Thoracic aorta (tissue), 2 donors: ENCODE measurements around the gene IGF1R. TPM values are rescaled to one million over a fixed set of nuclear protein-coding genes. Genes with fewer than 3 reads are reported as not detected.

Source experiments
- ATAC-seq: fragments of 150-250 bp; one replicate; pipeline ENCODE4 v1.8.0; 2017; ENCODE audit warnings: low read depth; ENCODE audit not compliant: insufficient number of reproducible peaks, low FRiP score
- DNase-seq: peaks from one replicate; pipeline ENCODE4 v3.0.0-alpha.2; 2020; ENCODE audit warnings: low spot score
- H3K27ac ChIP-seq, 2 donors: fragments of 200-600 bp; sonication (generic); 1 replicate in 1 of 2; 2 replicates in 1 of 2; pipeline ENCODE4 v1.5.1; 2016; ENCODE audit warnings: mild to moderate bottlenecking in 2 of 2, moderate library complexity in 2 of 2
- H3K27me3 ChIP-seq: fragments of 200-600 bp; sonication (generic); replicated peaks from 2 replicates; pipeline ENCODE4 v1.6.0; 2016; ENCODE audit warnings: mild to moderate bottlenecking; ENCODE audit not compliant: insufficient read depth
- H3K36me3 ChIP-seq: fragments of 200-600 bp; sonication (generic); one replicate; pipeline ENCODE4 v1.5.1; 2016
- H3K4me1 ChIP-seq, 2 donors: fragments of 200-600 bp; sonication (generic); 1 replicate in 1 of 2; 2 replicates in 1 of 2; pipeline versions ENCODE4 v1.5.1 to v1.6.0; 2016; ENCODE audit warnings: low read depth in 2 of 2, mild to moderate bottlenecking in 1 of 2; ENCODE audit not compliant: control insufficient read depth in 1 of 2
- H3K4me3 ChIP-seq: fragments of 200-600 bp; sonication (generic); 2 replicates; pipeline ENCODE4 v1.5.1; 2016; ENCODE audit warnings: mild to moderate bottlenecking
- H3K9me3 ChIP-seq: fragments of 200-600 bp; sonication (generic); 2 replicates; pipeline ENCODE4 v1.5.1; 2016
- total RNA-seq, 2 donors: library from RNA; depleted of rRNA; stranded (reverse); fragments of >200 nt; gene quantifications; one replicate each; pipeline versions ENCODE4 v1.1.0 to v1.2.3, GENCODE V29; 2016
- TF ChIP-seq, protein P1 (sequence below): fragments of 200-600 bp; sonication (generic); IDR thresholded peaks from one replicate; pipeline ENCODE4 v1.5.1; 2019; ENCODE audit warnings: antibody characterized with exemption

Gene IGF1R
- total RNA-seq, 2 donors from 2014 or later, result 127 to 159 TPM

- H3K36me3 ChIP-seq, result peaks cover 18% of the 10 kb centered on the region
- TF ChIP-seq, protein P1, sequence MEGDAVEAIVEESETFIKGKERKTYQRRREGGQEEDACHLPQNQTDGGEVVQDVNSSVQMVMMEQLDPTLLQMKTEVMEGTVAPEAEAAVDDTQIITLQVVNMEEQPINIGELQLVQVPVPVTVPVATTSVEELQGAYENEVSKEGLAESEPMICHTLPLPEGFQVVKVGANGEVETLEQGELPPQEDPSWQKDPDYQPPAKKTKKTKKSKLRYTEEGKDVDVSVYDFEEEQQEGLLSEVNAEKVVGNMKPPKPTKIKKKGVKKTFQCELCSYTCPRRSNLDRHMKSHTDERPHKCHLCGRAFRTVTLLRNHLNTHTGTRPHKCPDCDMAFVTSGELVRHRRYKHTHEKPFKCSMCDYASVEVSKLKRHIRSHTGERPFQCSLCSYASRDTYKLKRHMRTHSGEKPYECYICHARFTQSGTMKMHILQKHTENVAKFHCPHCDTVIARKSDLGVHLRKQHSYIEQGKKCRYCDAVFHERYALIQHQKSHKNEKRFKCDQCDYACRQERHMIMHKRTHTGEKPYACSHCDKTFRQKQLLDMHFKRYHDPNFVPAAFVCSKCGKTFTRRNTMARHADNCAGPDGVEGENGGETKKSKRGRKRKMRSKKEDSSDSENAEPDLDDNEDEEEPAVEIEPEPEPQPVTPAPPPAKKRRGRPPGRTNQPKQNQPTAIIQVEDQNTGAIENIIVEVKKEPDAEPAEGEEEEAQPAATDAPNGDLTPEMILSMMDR, result no peak
- DNase-seq (no peak), ATAC-seq (no peak)
- peaks cover 4 to 44% of the 10 kb centered on the region in 2 donors for H3K4me1 ChIP-seq
- no peak overlapping the region for H3K4me3 ChIP-seq
- peak overlapping the region; percentile 50 to 58 for H3K27ac ChIP-seq
- no peaks in the 10 kb centered on the region for H3K27me3 ChIP-seq
- H3K9me3 ChIP-seq, result no peaks in the 10 kb centered on the region
These were observed 275.2 kb downstream of the IGF1R start for GRCh38 chr15:98923579-98923978.

- TF ChIP-seq, protein P1, result no peak
- Histone ChIP-seq H3K27me3 (no peaks in the 10 kb centered on the region), H3K9me3 (no peaks in the 10 kb centered on the region), H3K36me3 (peaks cover 18% of the 10 kb centered on the region), H3K4me1 (peaks cover 4 to 44% of the 10 kb centered on the region in 2 donors), H3K4me3 (no peak overlapping the region), H3K27ac (peak overlapping the region; percentile 50 to 58)
- DNase-seq (no peak), ATAC-seq (no peak)
These were observed 276.2 kb downstream of the IGF1R start for GRCh38 chr15:98924401-98925049.

GRCh38 chr15:98926236-98926635 is 277.9 kb downstream of the IGF1R start:
- TF ChIP-seq, protein P1, result no peak
- H3K27me3 ChIP-seq, result no peaks in the 10 kb centered on the region
- peaks cover 26% of the 10 kb centered on the region for H3K36me3 ChIP-seq
- no peaks in the 10 kb centered on the region for H3K9me3 ChIP-seq
- peaks cover 4 to 44% of the 10 kb centered on the region in 2 donors for H3K4me1 ChIP-seq
- peak overlapping the region; percentile 57 to 73 for H3K27ac ChIP-seq
- no peak overlapping the region for H3K4me3 ChIP-seq
- DNase-seq (no peak), ATAC-seq (no peak)

DNA sequence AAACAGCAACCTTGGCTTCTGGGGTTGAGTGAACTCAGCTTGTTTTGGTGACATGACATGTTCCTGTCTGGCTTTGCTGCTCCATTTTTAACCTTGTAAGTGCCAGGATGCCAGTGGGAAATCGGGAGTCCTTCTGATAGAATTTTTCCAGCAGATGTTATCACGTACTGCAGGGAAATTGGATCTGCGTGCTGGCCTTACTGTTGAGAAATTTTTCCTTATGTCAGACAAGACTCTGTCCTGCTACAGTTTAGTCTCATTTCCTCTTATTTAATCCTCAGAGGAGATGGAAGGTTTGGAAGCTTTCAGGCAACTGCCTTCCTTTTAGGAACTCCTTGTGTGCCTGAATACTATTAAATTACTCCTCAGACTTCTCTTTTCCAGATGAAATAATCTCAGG is 278.7 kb downstream of the IGF1R start:
- H3K27ac ChIP-seq, result peak overlapping the region; percentile 57 to 73
- H3K4me3 ChIP-seq, result no peak overlapping the region
- DNase-seq (no peak), ATAC-seq (no peak)
- no peaks in the 10 kb centered on the region for H3K9me3 ChIP-seq
- H3K36me3 ChIP-seq, result peaks cover 30% of the 10 kb centered on the region
- TF ChIP-seq, protein P1, result no peak
- H3K27me3 ChIP-seq, result no peaks in the 10 kb centered on the region
- H3K4me1 ChIP-seq, result peaks cover 4 to 44% of the 10 kb centered on the region in 2 donors

- Histone ChIP-seq H3K27ac (peak overlapping the region; percentile 57 to 73), H3K4me1 (peaks cover 3 to 39% of the 10 kb centered on the region in 2 donors), H3K36me3 (peaks cover 30% of the 10 kb centered on the region), H3K4me3 (no peak overlapping the region), H3K9me3 (no peaks in the 10 kb centered on the region), H3K27me3 (no peaks in the 10 kb centered on the region)
- TF ChIP-seq, protein P1, result no peak
- DNase-seq, result no peak
- no peak for ATAC-seq
These were observed 279.7 kb downstream of the IGF1R start for GRCh38 chr15:98927996-98928395.
